Fibroblast of skin of left biceps (primary cell): Measurements from ENCODE around the gene PPP1R7.
"Not testable (repeated sequence)": the region's sequence is repeated elsewhere in the genome, so short reads cannot be mapped to it uniquely, and the experiment has no call there.

Experiments
- DNase-seq, 2 experiments: peaks; one replicate each; pipeline ENCODE4 v3.0.0-alpha.2; 2013; ENCODE audit warnings: low read depth in 2 of 2

The PPP1R7 gene

DNA sequence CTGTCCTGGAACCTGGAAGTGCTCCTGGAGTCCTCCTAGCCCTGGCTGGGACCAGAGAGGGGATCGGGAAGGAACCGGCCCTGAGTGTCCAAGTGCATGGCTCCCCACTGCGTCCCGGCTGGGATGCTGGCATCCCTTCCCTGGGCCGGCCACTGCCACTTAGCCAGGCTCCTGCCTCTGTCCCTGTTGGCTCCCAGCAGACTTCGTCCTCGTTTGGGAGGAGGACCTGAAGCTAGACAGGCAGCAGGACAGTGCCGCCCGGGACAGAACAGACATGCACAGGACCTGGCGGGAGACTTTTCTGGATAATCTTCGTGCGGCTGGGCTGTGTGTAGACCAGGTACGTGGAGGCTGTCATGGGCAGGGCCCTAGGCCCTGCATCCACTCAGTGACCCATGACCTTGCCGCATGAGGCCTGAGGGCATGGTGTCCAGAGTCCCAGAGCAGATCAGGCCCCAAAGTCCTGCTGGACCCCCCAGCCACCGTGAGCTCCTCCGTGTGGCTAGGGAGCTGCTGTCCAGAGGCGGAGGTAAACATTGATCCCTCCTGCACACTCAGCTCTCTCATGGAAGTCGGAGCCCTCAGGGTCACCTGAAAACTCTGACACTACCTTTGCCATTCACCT is 45.4 kb downstream of the PPP1R7 start:
- DNase-seq, result no peak

DNA sequence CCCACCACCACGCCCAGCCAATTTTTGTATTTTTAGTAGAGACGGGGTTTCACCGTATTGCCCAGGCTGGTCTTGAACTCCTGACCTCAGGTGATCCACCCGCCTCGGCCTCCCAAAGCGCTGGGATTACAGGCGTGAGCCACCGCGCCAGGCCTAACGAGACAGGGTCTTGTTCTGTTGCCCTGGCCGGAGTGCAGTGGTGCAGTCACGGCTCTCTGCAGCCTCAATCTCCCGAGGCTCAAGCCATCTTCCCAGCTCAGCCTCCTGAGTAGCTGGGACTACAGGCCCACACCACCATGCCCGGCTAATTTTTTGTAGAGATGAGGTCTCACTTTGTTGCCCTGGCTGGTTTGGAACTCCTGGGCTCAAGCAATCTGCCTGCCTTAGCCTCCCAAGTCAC is 47.0 kb downstream of the PPP1R7 start:
- not testable (repeated sequence) for DNase-seq

DNA sequence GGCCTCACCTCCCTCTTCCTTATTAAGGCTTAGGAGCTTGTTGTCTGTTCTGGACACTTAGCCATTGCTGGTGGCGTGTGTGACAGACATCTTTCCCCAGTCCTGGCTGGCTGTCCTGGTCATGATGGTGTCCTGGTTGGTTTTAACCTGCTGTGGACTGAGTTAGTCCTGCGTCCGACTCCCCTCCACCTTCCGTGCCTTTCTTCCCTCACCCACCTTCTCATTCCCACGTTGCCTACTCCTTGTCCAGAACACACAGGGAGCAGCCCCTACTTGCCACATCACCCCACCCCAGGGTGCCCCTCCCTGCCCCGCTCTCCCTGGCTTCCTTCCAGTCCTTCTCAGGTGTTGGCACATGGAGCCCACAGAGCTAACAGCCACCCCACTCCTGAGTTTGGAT is 47.7 kb downstream of the PPP1R7 start:
- DNase-seq, result no peak

DNA sequence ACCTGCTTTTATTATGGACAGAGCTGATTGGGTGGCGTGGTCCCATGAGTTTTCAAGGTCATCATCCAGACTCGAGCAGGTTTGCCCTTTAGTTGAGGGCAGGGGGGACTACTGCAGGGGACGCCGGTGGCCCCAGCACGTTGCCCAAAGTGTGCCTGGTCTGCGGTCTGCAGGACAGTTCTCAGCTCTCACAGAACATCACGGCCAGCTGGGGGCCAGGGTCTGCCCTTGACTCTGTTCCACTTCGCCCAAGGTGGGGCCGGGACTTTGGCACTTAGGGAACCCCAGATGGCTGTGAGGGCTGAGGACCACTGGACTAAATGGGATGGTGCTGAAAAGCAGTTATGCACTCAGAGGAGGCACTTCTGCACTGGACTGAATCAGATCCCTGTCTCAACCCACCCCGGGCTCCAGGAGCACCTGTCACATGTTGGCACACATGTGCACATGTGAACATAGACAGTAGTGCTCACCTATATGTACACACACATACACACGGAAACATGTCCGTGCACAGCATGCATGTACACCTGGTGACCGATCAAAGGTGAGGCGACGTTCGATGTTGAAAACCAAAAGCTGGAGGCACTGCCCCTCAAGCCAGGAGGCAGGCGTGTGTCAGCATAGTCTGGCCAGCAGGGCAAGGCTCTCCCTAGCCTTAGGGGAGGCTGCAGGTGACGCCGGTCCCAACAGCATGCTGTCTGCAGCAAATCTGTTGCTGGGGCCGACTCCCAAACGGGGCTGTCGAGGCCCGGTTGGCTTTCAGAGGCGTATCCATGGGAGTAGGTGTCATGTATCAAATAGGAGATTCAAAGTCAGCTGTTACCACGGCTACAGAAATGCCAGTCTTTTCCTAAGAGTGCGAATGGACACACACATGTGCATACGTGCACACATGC is 48.4 kb downstream of the PPP1R7 start:
- no peak for DNase-seq

DNA sequence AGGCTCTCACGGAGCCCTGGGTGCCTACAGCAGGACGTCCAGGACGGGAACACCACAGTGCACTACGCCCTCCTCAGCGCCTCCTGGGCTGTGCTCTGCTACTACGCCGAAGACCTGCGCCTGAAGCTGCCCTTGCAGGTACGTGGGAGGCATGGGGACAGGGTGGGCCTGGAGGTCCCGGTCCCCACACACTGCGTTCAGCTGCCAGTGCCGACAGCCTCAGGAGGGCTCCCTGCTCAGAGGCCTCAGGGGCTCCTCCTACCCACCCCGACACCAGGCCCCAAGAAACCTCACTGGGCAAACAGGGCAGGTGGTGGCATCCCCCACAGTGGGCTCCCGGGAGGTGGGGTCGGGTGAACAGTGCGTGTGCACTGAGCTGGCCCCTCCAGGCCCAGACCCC is 49.0 kb downstream of the PPP1R7 start:
- no peak for DNase-seq

DNA sequence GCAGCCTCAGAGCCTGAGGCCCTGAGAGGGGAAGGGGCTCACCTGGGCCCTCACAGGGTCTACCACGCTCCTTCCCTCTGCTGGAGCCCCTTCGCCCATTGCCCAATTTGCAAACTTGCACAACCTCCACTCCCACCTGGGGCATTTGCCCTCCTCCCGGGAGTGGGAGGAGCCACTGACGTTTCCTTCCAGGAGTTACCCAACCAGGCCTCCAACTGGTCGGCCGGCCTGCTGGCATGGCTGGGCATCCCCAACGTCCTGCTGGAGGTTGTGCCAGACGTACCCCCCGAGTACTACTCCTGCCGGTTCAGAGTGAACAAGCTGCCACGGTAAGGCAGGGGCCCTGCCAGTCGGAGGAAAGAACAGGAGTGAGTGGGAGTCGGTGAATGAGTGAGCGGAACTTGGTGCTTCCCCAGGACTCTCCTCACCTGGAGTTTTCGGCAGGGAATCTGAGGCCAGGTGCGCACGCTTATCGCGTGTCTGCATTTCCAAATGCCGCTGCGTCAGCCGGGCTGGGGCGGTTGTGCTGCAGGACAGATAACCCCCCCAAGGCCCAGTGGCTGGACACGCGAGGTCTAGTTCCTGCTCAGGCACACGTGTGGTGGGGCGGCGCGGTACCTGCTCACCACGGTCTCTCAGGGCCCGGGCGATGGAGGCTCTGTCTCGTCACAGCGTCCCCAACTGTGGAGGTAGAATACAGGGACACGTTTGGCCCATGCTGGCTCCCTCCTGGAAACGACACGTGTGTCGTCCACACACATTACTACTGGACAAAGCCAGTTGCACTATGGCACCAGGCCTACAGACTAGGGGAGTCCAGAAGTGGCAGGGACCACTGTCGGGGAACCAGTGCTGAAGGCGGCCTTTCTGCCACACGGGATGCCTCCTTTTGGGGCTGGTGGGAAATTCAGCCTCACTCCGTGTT is 49.9 kb downstream of the PPP1R7 start:
- DNase-seq, result no peak

DNA sequence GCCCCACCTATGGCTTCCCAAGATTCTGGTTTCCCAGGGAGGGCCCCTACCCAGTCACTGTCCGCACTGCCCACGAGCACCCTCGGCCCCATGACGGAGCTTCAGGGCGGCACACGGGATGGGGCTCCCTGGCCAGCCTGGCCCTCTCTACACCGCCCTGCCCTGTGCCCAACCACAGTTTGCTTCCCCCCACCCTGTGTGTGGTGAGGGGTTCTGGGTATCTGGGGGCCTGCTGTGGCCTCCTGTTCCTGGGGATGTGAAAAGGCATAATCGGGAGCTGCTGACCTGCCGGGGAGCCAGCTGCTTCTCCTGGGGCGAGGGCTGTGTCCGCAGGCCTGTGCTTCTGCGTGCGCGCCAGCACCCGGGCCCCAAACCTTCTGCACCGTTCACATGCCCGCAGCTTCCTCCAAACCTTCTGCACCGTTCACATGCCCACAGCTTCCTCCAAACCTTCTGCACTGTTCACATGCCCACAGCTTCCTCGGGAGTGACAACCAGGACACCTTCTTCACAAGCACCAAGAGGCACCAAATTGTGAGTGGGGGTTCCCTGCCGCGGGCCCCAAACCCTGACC is 50.6 kb downstream of the PPP1R7 start:
- no peak for DNase-seq

DNA sequence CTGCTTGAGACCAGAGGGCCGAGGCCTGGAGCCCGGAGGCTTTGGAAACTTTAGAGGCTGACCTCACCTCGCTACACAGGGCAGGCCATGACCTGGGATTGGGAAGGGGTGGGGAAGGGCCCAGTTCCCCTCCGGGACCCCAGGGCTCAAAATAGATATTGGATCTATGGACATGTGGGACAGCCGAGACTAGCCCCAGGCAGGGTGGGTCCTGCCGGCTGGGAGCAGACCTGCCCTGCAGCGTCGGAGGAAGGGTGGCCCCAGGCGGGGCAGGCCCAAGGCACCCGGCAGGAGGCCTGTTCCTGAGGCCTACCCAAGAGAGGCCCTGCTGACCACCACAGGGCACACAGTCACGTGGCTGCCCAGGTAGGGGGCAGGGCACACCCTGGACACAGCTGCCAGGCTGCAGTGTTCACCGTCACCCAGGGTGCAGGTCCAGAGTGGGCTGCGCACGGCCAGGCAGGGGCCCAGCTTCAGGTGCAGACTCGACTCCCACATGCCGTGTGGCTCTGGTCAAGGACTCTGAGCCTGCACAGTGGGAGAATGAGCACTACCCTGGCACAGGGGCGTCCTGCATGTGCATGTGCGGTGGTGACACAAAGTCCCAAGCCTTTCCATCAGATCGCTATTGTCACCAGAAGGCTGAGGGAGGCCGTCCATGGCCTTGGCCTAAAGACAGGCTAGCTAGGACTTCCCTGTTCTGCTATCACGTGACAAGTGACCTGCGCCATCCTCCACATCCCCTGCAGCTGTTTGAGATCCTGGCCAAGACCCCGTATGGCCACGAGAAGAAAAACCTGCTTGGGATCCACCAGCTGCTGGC is 51.4 kb downstream of the PPP1R7 start:
- DNase-seq, result no peak

DNA sequence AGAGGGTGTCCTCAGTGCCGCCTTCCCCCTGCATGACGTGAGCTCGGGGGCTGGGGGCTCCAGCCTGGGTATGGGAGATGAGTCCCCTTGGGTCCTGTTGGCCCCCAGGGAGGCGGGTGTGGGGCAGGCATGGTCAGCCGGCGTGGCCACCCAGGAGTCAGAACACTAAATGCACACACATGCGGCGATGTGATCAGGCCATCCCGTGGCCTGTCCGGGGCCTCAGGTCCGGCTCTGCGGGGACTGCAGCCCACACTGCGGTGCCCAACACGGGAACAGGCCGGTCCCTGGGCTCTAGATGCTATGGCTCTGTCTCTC is 52.0 kb downstream of the PPP1R7 start:
- no peak for DNase-seq

DNA sequence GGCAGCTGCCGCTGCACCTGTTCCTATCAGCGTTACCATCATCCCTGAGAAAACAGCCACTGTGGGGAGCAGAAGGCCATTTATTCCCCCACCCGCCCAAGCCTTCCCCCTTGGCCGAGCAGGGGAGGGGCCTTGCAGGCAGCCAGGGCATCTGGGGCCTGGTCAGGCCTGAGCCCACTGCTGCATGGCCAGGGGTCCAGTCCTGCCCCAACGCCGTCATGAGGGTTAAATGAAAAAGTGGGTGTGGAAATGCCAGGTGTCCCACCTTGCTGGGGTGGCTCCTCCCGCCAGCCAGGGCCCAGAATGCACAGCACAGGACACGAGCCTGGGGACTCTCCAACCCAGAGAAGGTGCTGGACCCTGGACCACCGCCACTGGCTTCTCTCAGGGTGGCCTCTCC is 52.4 kb downstream of the PPP1R7 start:
- no peak for DNase-seq

DNA sequence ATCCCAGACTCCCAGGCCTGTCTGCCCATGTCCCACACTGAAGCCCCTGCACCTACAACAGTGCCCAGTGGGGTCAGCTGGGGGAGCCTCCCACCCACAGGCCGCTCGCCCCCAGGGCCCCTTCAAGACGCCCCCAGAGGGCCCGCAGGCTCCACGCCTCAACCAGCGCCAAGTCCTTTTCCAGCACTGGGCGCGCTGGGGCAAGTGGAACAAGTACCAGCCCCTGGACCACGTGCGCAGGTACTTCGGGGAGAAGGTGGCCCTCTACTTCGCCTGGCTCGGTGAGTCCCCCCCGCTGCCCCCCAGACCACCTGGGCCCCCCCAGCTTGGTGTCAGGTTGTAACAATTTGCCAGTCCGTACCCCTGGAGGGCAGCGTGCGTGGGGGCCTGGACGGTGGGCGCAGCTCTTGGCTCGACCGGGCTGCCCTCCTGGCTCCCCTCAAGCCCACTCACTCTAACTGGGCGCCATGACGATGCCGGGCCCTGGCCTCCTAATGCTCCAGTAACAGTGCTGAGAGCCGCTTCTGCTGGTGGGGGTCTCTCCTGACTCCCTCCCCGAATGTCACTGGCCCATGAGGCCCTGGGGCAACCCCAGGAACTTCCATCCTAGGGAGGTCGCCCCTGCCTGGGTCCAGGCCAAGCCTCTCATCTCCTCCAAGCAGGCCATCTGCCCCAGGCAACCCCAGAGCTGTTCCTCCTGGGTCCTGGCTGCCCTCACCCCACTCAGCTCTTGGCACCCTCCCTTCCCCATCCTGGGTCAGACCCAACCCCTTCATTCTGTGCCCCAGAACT is 53.1 kb downstream of the PPP1R7 start:
- DNase-seq, result no peak

DNA sequence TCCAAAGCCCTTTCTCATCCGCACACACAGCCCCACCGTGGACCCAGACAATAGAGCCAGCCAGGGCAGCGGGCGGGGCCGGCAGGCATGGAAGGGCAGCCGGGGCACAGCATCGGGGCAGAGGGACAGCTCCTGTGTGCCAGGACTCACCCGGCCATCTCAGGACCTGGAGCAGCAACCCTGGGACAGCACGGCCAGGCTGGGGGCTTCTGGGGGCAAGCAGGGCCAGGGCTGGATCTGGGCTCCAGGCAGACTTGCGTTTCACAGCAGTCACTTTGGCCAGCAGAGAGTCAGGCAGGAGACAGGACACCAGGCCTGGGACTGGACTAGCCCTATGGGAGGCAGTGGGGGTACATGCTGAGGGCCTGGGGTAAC is 53.7 kb downstream of the PPP1R7 start:
- no peak for DNase-seq

DNA sequence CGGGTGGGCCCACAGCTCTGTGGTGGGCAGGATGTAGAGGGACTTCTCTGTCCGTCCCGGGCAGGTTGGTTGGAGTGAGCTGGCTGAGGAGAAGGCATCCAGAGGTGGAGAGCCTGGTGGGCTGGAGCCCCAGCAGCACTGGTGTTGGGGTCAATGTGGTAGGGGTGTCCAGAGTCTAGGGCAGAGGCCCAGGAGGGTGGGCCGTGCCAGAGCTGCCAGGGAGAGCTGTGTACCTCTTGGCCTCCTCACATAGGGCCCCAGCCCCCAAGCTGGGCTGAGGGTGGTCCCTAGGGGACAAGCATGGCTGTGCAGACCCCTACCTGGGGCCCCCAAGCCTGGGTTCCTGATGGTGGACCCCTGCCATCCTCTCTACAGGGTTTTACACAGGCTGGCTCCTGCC is 54.2 kb downstream of the PPP1R7 start:
- DNase-seq, result no peak

DNA sequence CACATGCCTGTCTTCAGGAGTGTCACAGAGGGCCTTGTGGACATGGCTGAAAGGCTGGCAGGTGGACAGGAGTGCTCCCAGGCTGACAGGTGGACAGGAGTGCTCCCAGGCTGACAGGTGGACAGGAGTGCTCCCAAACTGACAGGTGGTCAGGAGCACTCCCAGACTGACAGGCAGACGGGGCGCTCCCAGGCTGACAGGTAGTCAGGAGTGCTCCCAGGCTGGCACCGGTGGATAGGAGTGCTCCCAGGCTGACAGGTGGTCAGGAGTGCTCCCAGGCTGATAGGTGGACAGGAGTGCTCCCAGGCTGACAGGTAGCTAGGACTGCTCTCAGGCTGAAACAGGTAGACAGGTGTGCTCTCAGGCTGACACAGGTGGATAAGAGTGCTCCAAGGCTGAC is 54.8 kb downstream of the PPP1R7 start:
- DNase-seq, result no peak

DNA sequence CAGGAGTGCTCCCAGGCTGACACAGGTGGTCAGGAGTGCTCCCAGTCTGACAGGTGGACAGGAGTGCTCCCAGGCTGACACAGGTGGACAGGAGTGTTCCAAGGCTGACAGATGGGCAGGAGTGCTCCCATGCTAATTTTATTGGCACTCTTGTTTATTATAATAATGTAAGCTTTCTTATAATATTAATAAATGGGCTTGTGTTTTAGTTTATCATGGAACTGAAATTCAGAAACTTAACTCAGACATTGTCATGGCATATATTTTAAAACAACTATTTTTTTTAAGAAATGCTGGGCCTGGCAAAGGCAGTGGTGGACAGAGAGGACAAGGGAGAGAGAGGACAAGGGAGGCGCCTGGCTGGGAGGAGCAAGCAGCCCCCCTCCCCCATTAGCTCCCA is 56.9 kb downstream of the PPP1R7 start:
- DNase-seq, result no peak

DNA sequence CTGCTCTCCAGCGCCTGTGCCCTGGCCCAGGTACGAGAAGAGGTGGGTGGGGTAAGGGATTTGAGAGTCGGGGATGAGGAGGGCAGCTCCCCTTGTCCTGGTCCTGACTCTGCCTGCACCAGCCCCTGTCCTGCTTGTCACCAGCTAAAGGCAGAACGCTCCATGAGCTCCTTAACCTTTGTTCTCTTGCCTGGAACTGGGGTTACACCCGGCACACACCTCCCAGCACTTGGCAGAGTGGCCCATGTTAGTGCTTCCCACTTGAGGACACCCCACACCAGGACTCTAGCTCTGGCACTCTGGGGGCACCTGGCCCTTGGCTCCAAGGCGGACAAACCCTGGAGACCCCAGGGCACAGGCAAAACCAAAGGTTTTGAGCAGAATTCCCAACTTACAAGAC is 57.4 kb downstream of the PPP1R7 start:
- DNase-seq, result no peak

DNA sequence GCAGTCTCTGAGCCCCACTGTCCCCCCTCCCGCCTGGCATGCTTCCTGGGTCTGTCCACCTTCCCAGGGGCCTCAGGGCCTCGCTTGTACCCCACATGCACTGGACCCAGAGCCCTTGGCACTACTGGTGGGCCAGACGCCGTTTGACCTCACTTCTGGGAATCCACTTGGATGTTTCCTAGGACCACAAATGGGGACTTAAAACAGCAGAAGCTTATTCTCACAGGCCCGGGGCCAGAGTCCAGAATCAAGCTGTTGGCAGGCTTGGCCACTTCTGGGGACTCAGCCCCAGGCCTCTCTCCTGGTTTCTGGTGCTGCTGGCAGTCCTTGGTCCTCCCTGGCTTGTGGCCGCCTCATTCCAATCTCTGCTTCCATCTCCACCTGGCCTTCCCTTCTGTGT is 57.8 kb downstream of the PPP1R7 start:
- no peak for DNase-seq

DNA sequence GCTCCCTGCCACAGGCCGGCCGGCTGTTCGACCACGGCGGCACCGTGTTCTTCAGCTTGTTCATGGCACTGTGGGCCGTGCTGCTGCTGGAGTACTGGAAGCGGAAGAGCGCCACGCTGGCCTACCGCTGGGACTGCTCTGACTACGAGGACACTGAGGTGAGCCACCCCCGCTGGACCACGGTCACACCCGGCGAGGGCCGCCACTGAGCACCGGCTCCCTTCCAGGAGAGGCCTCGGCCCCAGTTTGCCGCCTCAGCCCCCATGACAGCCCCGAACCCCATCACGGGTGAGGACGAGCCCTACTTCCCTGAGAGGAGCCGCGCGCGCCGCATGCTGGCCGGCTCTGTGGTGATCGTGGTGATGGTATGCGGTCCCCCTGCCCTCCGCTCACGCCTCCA is 59.0 kb downstream of the PPP1R7 start:
- no peak for DNase-seq

DNA sequence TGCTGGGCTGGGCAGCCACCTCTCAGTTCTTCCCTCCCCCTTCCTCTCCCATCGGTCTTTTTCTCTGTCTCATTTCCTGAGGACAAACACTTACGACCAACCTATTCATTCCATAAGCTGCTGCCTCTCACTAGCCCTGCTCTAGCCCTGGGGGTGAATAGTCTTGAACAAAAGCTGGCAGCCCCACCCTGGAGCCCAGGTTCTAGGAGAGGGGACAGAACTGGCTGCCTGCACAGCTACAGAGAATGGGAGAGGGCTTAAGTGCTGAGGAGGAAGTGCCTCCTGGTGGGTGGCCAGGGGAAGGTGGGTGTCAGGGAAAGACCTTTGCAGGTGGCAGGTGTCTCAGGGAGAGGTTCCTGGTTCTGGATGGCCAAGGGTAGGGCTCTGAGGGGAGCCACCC is 61.0 kb downstream of the PPP1R7 start:
- no peak for DNase-seq

DNA sequence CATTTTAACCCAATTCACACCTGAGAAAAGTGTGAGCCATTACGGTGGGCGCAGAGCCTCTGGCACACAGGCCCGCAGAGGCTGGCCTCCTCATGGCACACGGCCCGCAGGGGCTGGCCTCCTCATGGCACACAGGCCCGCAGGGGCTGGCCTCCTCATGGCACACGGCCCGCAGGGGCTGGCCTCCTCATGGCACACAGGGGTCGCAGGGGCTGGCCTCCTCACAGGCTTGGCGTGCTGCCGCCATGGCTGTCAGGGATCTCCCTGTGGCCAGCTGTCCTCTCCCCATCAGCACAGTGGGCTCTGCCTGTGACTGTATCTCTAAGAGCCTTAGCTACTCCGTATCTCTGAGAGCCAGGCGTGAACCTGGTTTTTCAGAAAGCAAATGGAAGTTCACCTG is 62.8 kb downstream of the PPP1R7 start:
- DNase-seq, result no peak

DNA sequence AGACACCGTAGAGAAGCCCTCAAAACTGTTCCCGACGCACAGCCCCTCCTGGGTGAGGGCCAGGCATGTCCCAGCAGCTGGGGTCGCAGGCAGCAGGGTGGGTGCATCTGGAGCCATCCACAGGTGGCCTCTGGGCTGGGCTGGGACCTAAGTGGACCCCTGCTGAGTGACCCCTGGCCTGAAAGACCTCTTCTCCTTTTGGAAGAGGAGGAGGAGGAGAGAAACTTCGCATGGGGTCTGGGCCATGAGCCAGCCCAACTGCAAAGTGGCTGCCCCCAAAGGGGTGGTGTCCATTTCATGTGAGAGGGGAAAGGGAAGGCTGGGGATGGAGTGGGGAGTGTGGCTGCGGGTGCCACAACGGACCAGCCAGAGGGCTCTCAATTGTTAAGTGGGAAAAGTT is 63.3 kb downstream of the PPP1R7 start:
- no peak for DNase-seq
